Esophagus squamous epithelium (tissue), 4 donors: ENCODE data around the gene CD99.

Experiments used
- CTCF ChIP-seq, 6 experiments: fragments of 450-650 bp in 4 of 6; fragments of 200-600 bp in 2 of 6; sonication (generic) in 2 of 6; IDR thresholded peaks; one replicate each; pipeline ENCODE4 v1.5.1; 2016 to 2019; ENCODE audit warnings: antibody characterized with exemption in 6 of 6, mild to moderate bottlenecking in 4 of 6, moderate library complexity in 4 of 6
- POLR2A ChIP-seq, 4 donors: fragments of 450-650 bp; IDR thresholded peaks; one replicate each; pipeline ENCODE4 v1.6.1; 2017; ENCODE audit warnings: antibody characterized with exemption in 4 of 4, mild to moderate bottlenecking in 4 of 4, moderate library complexity in 3 of 4

- TF ChIP-seq CTCF (IDR thresholded peaks at IDR 0.05) (no peak), POLR2A (IDR thresholded peaks at IDR 0.05) (no peak)
Observed at GRCh38 chrX:2769615-2770014, 78.5 kb downstream of the CD99 start.
